K562 (cell line): ENCODE results near the gene OSBPL7. TPM values are rescaled to one million over a fixed set of nuclear protein-coding genes. Genes with fewer than 3 reads are reported as not detected.
A peak's percentile ranks its signal among the peaks of the same experiment; 100 is the strongest.

ENCODE experiments used
- SIN3A ChIP-seq, 2 experiments: fragments of 150-350 bp in 1 of 2; IDR thresholded peaks; 2 replicates each; pipeline ENCODE4 v1.6.1; 2011 to 2016; ENCODE audit warnings: borderline replicate concordance in 2 of 2, low read depth in 2 of 2, low read length in 2 of 2, mild to moderate bottlenecking in 2 of 2, moderate library complexity in 2 of 2; ENCODE audit not compliant: control insufficient read depth in 1 of 2
- polyA plus RNA-seq, 8 experiments: library from polyadenylated mRNA; depleted of rRNA in 4 of 8; stranded (reverse) in 5 of 8; unstranded in 3 of 8; fragments of >200 nt; fragmentation: Nextera tagmentation in 2 of 8; fragmentation: Illumina TruSeq in 1 of 8; extraction: Ambion mirVana in 2 of 8; extraction: Trizol in 1 of 8; gene quantifications; 2 replicates each; pipeline versions ENCODE4 v1.2.1 to v1.2.3, GENCODE V29; 2011 to 2014; ENCODE audit warnings: inconsistent platforms in 1 of 8, missing spikeins in 1 of 8
- total RNA-seq, 7 experiments: library from RNA; depleted of rRNA in 6 of 7; stranded (reverse); fragments of >200 nt in 6 of 7; fragmentation: Illumina TruSeq in 2 of 7; extraction: Trizol in 2 of 7; gene quantifications; 2 replicates each; pipeline versions ENCODE4 v1.2.1 to v1.2.3, GENCODE V29; 2011 to 2021; ENCODE audit warnings: low replicate concordance in 1 of 7
- TF ChIP-seq, protein P1 (sequence below), 2 experiments: fragments of 450-650 bp; formaldehyde crosslinking in 1 of 2; IDR thresholded peaks; 2 replicates each; pipeline versions ENCODE4 v1.4.0 to v1.6.1; 2014 to 2020; ENCODE audit warnings: mild to moderate bottlenecking in 2 of 2, borderline replicate concordance in 1 of 2, low read depth in 1 of 2

Gene OSBPL7
- total and polyA plus RNA-seq, 9 of the 15 experiments (the other 6 are each of a cell fraction or from before 2014, with no cell fraction given): 0.32 to 11.9 (median 5.8) TPM

DNA sequence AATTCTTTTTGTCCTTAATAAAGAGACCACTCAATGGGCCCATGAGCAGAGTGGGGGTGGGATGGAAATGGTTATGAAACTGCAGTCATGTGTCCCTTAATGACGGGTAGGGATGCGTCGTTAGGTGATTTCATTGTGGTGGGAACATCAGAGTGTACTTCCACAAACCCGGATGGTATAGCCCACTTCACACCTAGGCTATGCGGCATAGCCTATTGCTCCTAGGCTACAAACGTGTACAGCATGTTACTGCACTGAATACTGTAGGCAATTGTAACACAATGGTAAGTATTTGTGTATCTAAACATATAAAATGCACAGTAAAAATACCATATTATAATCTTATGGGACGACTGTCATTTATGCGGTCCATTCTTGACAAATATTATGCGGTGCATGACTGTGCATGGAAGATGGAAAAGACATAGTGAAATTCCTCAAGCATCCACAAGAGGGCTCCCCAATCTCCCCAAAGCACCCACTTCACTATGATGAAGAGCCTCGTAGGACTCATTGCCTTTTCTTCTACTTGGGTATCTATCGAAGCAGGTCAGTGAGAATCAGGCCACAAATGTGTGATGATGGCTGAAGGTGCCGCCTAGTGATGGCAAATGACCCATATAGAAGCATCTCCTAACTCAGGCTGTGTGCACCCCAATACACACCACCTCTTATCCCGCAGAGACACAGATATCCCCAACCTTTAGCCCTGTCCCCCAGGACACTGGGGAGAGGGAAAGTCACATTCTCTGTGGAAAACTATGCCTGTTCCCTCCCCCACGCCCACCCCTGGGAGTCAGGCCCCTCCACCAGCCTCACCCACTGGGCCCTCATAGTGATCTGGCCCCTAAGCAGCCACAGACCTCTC, 45.0 kb downstream of the OSBPL7 start (continued):
- TF ChIP-seq, protein P1, sequence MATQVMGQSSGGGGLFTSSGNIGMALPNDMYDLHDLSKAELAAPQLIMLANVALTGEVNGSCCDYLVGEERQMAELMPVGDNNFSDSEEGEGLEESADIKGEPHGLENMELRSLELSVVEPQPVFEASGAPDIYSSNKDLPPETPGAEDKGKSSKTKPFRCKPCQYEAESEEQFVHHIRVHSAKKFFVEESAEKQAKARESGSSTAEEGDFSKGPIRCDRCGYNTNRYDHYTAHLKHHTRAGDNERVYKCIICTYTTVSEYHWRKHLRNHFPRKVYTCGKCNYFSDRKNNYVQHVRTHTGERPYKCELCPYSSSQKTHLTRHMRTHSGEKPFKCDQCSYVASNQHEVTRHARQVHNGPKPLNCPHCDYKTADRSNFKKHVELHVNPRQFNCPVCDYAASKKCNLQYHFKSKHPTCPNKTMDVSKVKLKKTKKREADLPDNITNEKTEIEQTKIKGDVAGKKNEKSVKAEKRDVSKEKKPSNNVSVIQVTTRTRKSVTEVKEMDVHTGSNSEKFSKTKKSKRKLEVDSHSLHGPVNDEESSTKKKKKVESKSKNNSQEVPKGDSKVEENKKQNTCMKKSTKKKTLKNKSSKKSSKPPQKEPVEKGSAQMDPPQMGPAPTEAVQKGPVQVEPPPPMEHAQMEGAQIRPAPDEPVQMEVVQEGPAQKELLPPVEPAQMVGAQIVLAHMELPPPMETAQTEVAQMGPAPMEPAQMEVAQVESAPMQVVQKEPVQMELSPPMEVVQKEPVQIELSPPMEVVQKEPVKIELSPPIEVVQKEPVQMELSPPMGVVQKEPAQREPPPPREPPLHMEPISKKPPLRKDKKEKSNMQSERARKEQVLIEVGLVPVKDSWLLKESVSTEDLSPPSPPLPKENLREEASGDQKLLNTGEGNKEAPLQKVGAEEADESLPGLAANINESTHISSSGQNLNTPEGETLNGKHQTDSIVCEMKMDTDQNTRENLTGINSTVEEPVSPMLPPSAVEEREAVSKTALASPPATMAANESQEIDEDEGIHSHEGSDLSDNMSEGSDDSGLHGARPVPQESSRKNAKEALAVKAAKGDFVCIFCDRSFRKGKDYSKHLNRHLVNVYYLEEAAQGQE (IDR thresholded peaks at IDR 0.05; ENCODE audit: borderline replicate concordance): peak; percentile 67
- TF ChIP-seq, protein P1 (CRISPR knock-in tag; IDR thresholded peaks at IDR 0.05; ENCODE audit: low read depth): no peak
- no peak for TF ChIP-seq SIN3A (IDR thresholded peaks at IDR 0.05; ENCODE audit: borderline replicate concordance in 2 of 2, control insufficient read depth in 1 of 2, low read depth in 2 of 2, low read length in 2 of 2)
